Measurements from ENCODE around the gene PGD. TPM values are rescaled to one million over a fixed set of nuclear protein-coding genes. Genes with fewer than 3 reads are reported as not detected.

The PGD gene
- total and polyA plus RNA-seq, 10 of the 15 experiments (the other 5 are each of a cell fraction or from before 2014, with no cell fraction given), result 108 to 262 (median 171) TPM

GRCh38 chr1:10396870-10397269 is 2.0 kb upstream of the PGD start:
- Histone ChIP-seq H3K9me3 (replicated peaks; ENCODE audit: control insufficient read depth, insufficient read depth, low read length) (no peaks in the 10 kb centered on the region), H3K36me3 (ENCODE audit: control insufficient read depth in 2 of 2, insufficient read depth in 2 of 2, low read length in 1 of 2) (peaks cover 0 to 4% of the 10 kb centered on the region in 2 experiments; a peak in 1 of 4 replicates), H3K4me1 (ENCODE audit: control insufficient read depth, insufficient read depth, low read length) (peaks cover 6% of the 10 kb centered on the region), H3K4me3 (no peak overlapping the region), H2AFZ (ENCODE audit: control insufficient read depth, low read depth, low read length) (no peak overlapping the region), H3K9ac (ENCODE audit: control insufficient read depth, insufficient read depth, low read length) (no peak overlapping the region), H4K20me1 (ENCODE audit: control insufficient read depth, insufficient read depth) (no peaks in the 10 kb centered on the region), H3K27ac (ENCODE audit: control insufficient read depth, insufficient read depth) (no peak overlapping the region), H3K4me2 (ENCODE audit: control insufficient read depth, insufficient read depth) (no peak overlapping the region), H3K27me3 (replicated peaks in 1 of 2; ENCODE audit: control insufficient read depth in 2 of 2, insufficient read depth in 2 of 2, low read length in 1 of 2) (no peaks in the 10 kb centered on the region), H3K79me2 (ENCODE audit: control insufficient read depth, insufficient read depth, low read length) (peaks cover 19% of the 10 kb centered on the region)
- POLR2A ChIA-PET, result no interaction called here
- no TSS peak for BruUV-seq (replicated peaks)
- SMC1A ChIA-PET (ENCODE audit: uncharacterized antibody, unreplicated experiment), result no interaction called here
- ATAC-seq, result no peak
- no peak for DNase-seq (ENCODE audit: low read depth, low spot score)
- CTCF ChIA-PET, result interaction anchor here (1.1 kb wide), 1 partner anchor 9 kb away, joined by 3 read pairs; no protein-coding TSS in a partner anchor
- TF ChIP-seq MLLT1 (IDR thresholded peaks at IDR 0.05) (no peak), ZNF622 (IDR thresholded peaks at IDR 0.05) (no peak), E2F8 (IDR thresholded peaks at IDR 0.05; ENCODE audit: low read depth, partially characterized antibody) (no peak), ZBTB4 (CRISPR knock-in tag; IDR thresholded peaks at IDR 0.05) (no peak), IKZF2 (IDR thresholded peaks at IDR 0.05) (no peak), ZNF384 (IDR thresholded peaks at IDR 0.05; ENCODE audit: borderline replicate concordance, low read depth, low read length) (no peak), E2F4 (IDR thresholded peaks at IDR 0.05; ENCODE audit: low read depth, low read length) (no peak), EED (IDR thresholded peaks at IDR 0.05; ENCODE audit: low read depth) (no peak), SMC3 (IDR thresholded peaks at IDR 0.05; ENCODE audit: borderline replicate concordance, low read length) (no peak)
- intact Hi-C loops (cut with micrococcal nuclease; ENCODE audit: unreplicated experiment) (no loop called here), in situ Hi-C loops (cut with MboI) (no loop called here)
- RAD21 ChIA-PET (ENCODE audit: unreplicated experiment), result no interaction called here
- FAIRE-seq, result no peak
- WGBS (ENCODE audit: insufficient coverage, insufficient replicate concordance, low lambda C conversion rate, missing lambda C conversion rate), result 79% methylated on average over 3 of the region's 3 CpGs

Measured in GM12878 (cell line).